ENCODE measurements around the gene KSR2.

KSR2 gene

GRCh38 chr12:117599849-117600248, 368.9 kb downstream of the KSR2 start:
- no peak for DNase-seq

GRCh38 chr12:117596968-117597367, 371.8 kb downstream of the KSR2 start:
- DNase-seq = no peak

DNA sequence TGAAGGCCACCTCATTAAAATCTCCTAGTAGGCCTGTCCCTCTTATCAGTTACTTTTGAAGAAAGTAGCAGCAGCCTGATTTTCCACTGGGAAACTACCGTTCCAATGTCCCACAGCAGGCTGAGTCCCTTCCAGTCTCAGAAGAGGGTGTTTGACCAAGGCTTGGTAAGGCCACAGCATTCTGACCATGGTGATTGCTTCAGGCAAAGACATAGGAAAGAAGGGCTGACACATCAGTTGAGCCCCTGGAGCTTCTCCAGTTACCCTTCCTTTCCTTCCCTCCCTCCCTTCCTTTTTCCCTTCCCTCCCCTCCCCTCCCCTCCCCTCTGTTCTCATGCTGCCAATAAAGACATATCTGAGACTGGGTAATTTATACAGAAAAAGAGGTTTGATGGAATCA, 373.0 kb downstream of the KSR2 start:
- DNase-seq = no peak

DNA sequence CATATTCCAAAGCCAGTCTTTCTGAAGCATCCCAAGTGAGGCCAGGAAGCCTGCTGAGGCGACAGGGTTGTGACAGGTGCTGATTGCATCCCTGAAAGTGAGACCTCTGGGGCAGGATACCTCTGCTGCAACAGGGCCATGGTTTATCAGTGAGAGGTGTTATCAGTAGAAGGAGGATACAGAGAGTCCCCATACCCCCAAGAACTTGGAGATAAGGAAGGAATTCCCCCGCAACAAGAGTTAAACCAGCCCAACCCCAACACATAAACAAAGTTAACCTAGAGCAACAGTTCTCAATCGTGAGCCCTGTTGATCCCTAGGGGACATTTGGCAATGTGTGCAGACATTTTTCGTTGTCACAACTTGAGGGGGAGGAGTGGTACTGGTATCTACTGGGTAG, 374.3 kb downstream of the KSR2 start:
- no peak for DNase-seq

DNA sequence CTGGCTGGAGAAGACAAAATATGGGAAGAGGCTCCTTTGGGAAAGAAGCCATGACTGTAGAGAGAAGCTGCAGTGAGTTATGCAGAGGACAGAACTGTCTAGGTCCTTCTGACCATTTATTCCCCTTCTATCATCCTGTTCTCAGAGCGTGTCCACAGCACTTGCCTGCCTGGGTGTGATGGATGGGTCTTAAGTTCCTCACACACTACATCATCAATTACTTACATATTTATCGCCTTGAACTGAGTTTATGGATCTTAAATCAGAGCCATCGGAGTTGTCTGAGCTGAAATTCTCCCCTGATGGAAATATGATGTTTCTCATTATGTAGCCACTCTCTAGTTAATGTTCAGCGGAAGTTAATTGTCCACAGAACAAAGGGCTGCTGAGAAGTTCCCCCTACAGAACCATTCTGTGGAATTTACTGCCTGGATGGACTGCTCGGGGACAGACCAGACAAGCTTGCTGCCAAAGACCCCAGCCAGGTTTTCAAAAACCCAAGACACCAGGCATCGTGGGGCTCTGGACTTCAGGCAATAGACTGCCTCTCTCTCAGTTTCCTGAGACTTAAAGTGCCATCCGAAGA, 374.9 kb downstream of the KSR2 start:
- DNase-seq = no peak

- DNase-seq = no peak
Observed at GRCh38 chr12:117592588-117593305, 376.0 kb downstream of the KSR2 start.

DNA sequence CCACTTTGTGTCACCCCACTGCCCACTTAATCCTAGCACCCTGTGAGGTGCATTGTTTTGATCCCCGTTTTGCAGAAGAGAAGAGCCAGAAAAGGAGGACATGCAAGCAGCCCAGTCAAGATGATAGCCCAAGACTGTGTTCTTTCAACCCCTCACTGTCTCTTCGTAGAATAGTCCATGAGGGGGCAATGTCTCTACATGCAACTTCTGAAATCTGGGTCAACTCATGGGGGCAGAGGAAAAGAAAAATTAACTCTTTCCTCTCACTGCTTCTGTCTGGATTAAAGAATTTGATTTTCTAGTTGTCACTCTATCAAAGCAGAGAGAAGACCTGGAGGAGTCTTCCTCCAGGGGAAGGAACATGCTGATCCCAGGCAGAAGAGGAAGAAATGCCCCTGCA, 377.8 kb downstream of the KSR2 start:
- no peak for DNase-seq

- no peak for DNase-seq
Observed at GRCh38 chr12:117590386-117590785, 378.4 kb downstream of the KSR2 start.

GRCh38 chr12:117589021-117589420, 379.8 kb downstream of the KSR2 start:
- DNase-seq = no peak

DNA sequence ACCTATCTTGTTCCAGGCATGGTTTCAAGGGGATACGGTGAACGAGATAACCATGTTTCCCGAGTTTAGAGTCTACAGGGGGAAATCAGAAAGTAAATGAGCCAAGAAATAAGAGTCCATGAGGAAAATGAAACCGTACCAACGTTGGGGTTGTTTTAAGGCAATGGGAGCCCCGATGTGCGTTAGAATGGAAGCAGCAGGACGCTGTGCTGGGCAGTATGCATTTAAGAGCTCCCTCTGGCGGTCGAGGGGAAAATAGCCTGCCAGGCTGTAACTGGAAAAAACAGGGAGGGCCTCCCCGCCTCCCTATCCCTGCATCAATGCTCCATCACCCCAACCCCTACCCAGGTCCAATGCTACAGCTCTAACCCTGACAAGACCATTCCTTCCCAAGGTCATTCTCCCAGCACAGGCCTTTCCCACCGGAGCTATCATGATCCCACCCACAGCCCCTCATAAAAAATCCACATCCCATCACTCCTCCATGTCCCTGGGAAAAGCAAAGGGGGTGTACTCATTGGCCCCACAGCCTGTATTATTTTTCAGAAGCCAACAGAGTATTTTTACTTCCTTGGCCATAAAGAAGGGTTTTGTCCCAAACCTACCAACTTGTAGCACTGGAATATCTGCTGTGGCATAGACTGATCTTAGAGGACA, 381.0 kb downstream of the KSR2 start:
- peak; percentile 53 to 60 for DNase-seq

DNA sequence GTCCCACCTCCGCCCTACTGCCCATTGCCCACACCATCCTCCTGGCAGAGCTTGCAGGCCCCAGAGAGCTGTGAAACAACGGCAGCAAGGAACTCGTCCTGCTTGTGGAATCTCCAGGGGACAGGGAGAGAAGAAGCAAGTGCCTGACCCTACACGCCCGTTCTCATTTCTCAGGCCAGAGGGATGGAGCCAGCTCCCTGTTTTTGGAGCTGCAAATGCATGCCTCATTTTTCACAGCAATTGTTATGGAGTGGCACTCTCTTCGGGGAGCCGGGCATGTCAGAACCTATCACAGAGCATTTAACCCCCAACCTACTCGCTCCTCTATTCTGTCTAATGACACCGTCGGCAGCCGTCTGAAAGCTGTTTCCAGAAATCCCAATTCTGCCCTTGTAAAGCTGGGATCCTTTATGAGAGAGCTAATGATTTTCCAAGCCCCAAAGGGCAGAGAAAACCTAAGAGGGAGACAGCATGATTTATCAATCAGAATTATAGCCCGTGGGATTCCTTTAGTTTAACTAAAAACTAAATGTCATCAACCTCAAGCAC, 385.0 kb downstream of the KSR2 start:
- no peak for DNase-seq

GRCh38 chr12:117583092-117583491, 385.7 kb downstream of the KSR2 start:
- no peak for DNase-seq

- DNase-seq = no peak
Observed at GRCh38 chr12:117582135-117582784, 386.5 kb downstream of the KSR2 start.

GRCh38 chr12:117580718-117581062, 388.1 kb downstream of the KSR2 start:
- no peak for DNase-seq

GRCh38 chr12:117580015-117580717, 388.6 kb downstream of the KSR2 start:
- no peak for DNase-seq

DNA sequence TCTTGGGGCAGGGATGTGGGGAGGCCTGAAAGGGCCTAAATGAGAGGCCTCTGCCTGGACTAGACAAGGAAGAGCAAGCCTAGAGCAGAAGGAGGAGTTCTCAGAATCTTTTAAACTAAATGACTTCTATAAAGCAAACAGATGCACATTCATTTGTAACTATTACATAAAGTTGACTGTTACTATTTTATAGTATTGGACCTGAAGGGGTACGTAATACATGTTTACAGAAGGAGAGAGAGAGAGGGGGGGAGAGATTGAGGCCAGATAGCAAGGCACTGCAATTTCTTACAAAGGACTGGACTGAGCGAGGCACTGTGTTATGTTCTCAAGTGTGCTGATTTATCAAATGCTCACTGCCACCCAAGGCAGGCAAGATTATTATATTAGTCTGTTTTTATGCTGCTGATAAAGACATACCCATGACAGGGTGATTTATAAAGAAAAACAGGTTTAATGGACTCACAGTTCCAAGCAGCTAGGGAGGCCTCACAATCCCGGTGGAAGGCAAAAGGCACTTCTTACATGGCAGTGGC, 391.6 kb downstream of the KSR2 start:
- DNase-seq = no peak

DNA sequence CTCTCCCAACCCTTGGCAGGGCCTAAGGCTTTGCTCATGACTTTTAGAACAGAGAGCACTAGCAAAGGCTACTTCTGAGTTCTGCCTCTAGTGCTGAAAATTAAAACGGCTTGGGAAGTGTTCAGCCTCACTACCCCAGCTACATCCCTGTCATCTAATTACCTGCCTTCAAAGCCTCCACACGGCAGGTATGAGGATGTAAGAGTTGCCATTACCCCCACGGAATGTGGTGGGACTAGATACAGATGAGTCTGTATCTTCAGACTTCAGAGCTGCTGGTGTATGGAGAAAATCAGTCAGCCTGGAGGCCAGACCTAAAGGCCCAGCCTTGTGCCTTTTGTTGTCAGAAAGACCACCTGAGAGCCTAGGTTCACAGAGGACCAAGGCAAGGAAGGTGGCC, 392.7 kb downstream of the KSR2 start:
- no peak for DNase-seq

DNA sequence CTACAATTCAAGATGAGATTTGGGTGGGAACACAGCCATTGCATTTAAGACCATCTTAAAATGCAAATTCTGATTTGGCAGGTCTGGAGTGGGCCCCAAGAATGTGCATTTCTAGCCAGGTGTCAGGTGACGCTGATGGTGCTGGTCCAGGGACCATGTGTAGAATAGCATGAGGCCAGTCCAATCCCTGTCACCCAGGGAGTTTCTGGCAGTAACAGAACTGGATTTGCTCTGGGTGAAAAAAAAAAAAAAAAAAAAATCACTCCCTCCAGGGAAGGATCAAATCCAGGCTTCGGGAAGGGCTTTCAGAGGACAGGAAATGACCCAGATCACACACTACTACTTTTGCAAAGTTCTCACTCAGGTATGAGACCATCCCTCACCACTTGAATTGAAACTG, 394.1 kb downstream of the KSR2 start:
- DNase-seq = no peak

- DNase-seq = no peak
Observed at GRCh38 chr12:117572755-117573154, 396.0 kb downstream of the KSR2 start.

GRCh38 chr12:117571321-117571720, 397.5 kb downstream of the KSR2 start:
- no peak for DNase-seq

GRCh38 chr12:117570608-117571007, 398.2 kb downstream of the KSR2 start:
- DNase-seq = no peak

GRCh38 chr12:117567644-117568216, 401.1 kb downstream of the KSR2 start:
- DNase-seq = no peak

Data from activated CD4-positive, alpha-beta T cell treated with anti-CD3 and anti-CD28 coated beads, Interleukin-2, amount 50 U/mL, for 48 hours (primary cell).